K562 (cell line): ENCODE results near the gene TAF1B. TPM values are rescaled to one million over a fixed set of nuclear protein-coding genes. Genes with fewer than 3 reads are reported as not detected.
A peak's percentile ranks its signal among the peaks of the same experiment; 100 is the strongest.

ENCODE experiments used
- CTCF ChIP-seq, 3 experiments: IDR thresholded peaks in 2 of 3; conservative IDR thresholded peaks in 1 of 3; 2 replicates each; pipeline ENCODE4 v1.5.1; 2011 to 2012; ENCODE audit warnings: low read length in 3 of 3, mild to moderate bottlenecking in 3 of 3, control low read depth in 2 of 3, improper control_type of control experiment in 1 of 3, inconsistent platforms in 1 of 3, low read depth in 1 of 3, mixed read lengths in 1 of 3, moderate library complexity in 1 of 3; ENCODE audit not compliant: insufficient read depth in 2 of 3
- ETS2 ChIP-seq: IDR thresholded peaks from 2 replicates; pipeline ENCODE4 v1.6.1; 2016; ENCODE audit warnings: borderline replicate concordance, missing genetic modification characterization, mild to moderate bottlenecking, moderate library complexity, missing compliant biosample characterization; ENCODE audit not compliant: poor library complexity, severe bottlenecking
- GTF2E2 ChIP-seq: fragments of 200-800 bp; sonication (Bioruptor generic); IDR thresholded peaks from 2 replicates; pipeline ENCODE4 v1.6.1; 2016; ENCODE audit warnings: missing genetic modification characterization, missing compliant biosample characterization
- HDAC2 ChIP-seq: fragments of 450-650 bp; IDR thresholded peaks from 2 replicates; pipeline ENCODE4 v1.6.1; 2016; ENCODE audit warnings: mild to moderate bottlenecking
- HMG20B ChIP-seq: fragments of 250-450 bp; sonication (Bioruptor Pico); IDR thresholded peaks from 2 replicates; pipeline ENCODE4 v1.5.0; 2021; ENCODE audit warnings: mild to moderate bottlenecking
- LARP7 ChIP-seq: fragments of 450-650 bp; IDR thresholded peaks from 2 replicates; pipeline ENCODE4 v1.6.1; 2016
- PATZ1 ChIP-seq: fragments of 250-450 bp; sonication (Bioruptor Pico); IDR thresholded peaks from 2 replicates; pipeline ENCODE4 v1.5.0; 2020; ENCODE audit warnings: mild to moderate bottlenecking, borderline replicate concordance
- POLR2AphosphoS5 ChIP-seq: IDR thresholded peaks from 2 replicates; pipeline ENCODE4 v1.6.1; 2011; ENCODE audit warnings: mild to moderate bottlenecking, low read depth, low read length, moderate library complexity; ENCODE audit not compliant: control insufficient read depth, insufficient read depth
- RBFOX2 ChIP-seq: fragments of 200-400 bp; formaldehyde crosslinking; IDR thresholded peaks from 2 replicates; pipeline ENCODE4 v1.6.1; 2017; ENCODE audit warnings: low read depth, mild to moderate bottlenecking, low read length, moderate library complexity
- STAT5A ChIP-seq: IDR thresholded peaks from 2 replicates; pipeline ENCODE4 v1.6.1; 2012; ENCODE audit warnings: low read length, inconsistent platforms, borderline replicate concordance
- TFAM ChIP-seq: fragments of 250-450 bp; sonication (Bioruptor Pico); conservative IDR thresholded peaks from 2 replicates; pipeline ENCODE4 v1.5.0; 2021; ENCODE audit warnings: mild to moderate bottlenecking, moderate library complexity
- ZNF224 ChIP-seq: sonication (generic); formaldehyde crosslinking; IDR thresholded peaks from 2 replicates; pipeline ENCODE4 v1.8.0; 2022; ENCODE audit warnings: mild to moderate bottlenecking, missing genetic modification reagents
- ZNF280B ChIP-seq: fragments of 250-450 bp; sonication (Bioruptor Pico); IDR thresholded peaks from 2 replicates; pipeline ENCODE4 v1.5.1; 2021; ENCODE audit warnings: mild to moderate bottlenecking
- ZNF507 ChIP-seq: conservative IDR thresholded peaks from 2 replicates; pipeline ENCODE4 v1.6.1; 2017; ENCODE audit warnings: missing genetic modification characterization, missing compliant biosample characterization
- ZNF778 ChIP-seq: fragments of 450-650 bp; formaldehyde crosslinking; IDR thresholded peaks from 2 replicates; pipeline ENCODE4 v1.4.0; 2020; ENCODE audit warnings: mild to moderate bottlenecking, moderate library complexity
- polyA plus RNA-seq, 8 experiments: library from polyadenylated mRNA; depleted of rRNA in 4 of 8; stranded (reverse) in 5 of 8; unstranded in 3 of 8; fragments of >200 nt; fragmentation: Nextera tagmentation in 2 of 8; fragmentation: Illumina TruSeq in 1 of 8; extraction: Ambion mirVana in 2 of 8; extraction: Trizol in 1 of 8; gene quantifications; 2 replicates each; pipeline versions ENCODE4 v1.2.1 to v1.2.3, GENCODE V29; 2011 to 2014; ENCODE audit warnings: inconsistent platforms in 1 of 8, missing spikeins in 1 of 8
- total RNA-seq, 7 experiments: library from RNA; depleted of rRNA in 6 of 7; stranded (reverse); fragments of >200 nt in 6 of 7; fragmentation: Illumina TruSeq in 2 of 7; extraction: Trizol in 2 of 7; gene quantifications; 2 replicates each; pipeline versions ENCODE4 v1.2.1 to v1.2.3, GENCODE V29; 2011 to 2021; ENCODE audit warnings: low replicate concordance in 1 of 7
- TF ChIP-seq, protein P1 (sequence below): conservative IDR thresholded peaks from 2 replicates; pipeline ENCODE4 v1.6.1; 2011; ENCODE audit warnings: low read depth, mild to moderate bottlenecking, low read length; ENCODE audit not compliant: control insufficient read depth
- TF ChIP-seq, protein P2 (sequence below): fragments of 450-650 bp; IDR thresholded peaks from one replicate; pipeline ENCODE4 v1.6.1; 2018; ENCODE audit warnings: mild to moderate bottlenecking, moderate library complexity; ENCODE audit not compliant: partially characterized antibody
- TF ChIP-seq, protein P3 (sequence below): IDR thresholded peaks from 2 replicates; pipeline ENCODE4 v1.6.1; 2011; ENCODE audit not compliant: insufficient read length; ENCODE audit errors: extremely low read depth

TAF1B gene
- total and polyA plus RNA-seq, 9 of the 15 experiments (the other 6 are each of a cell fraction or from before 2014, with no cell fraction given) = 8.8 to 25.1 (median 17.3) TPM

GRCh38 chr2:9799729-9800632, 43.3 kb upstream of the TAF1B start (continued):
- no peak for TF ChIP-seq ZNF778 (CRISPR knock-in tag)
- no peak for TF ChIP-seq PATZ1
- TF ChIP-seq RBFOX2 = no peak
- TF ChIP-seq STAT5A = no peak
- no peak for TF ChIP-seq TFAM (CRISPR knock-in tag)
- TF ChIP-seq, protein P1, sequence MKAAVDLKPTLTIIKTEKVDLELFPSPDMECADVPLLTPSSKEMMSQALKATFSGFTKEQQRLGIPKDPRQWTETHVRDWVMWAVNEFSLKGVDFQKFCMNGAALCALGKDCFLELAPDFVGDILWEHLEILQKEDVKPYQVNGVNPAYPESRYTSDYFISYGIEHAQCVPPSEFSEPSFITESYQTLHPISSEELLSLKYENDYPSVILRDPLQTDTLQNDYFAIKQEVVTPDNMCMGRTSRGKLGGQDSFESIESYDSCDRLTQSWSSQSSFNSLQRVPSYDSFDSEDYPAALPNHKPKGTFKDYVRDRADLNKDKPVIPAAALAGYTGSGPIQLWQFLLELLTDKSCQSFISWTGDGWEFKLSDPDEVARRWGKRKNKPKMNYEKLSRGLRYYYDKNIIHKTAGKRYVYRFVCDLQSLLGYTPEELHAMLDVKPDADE = no peak
- TF ChIP-seq HMG20B (CRISPR knock-in tag) = no peak
- peak; percentile 86 for TF ChIP-seq HDAC2
- TF ChIP-seq, protein P2, sequence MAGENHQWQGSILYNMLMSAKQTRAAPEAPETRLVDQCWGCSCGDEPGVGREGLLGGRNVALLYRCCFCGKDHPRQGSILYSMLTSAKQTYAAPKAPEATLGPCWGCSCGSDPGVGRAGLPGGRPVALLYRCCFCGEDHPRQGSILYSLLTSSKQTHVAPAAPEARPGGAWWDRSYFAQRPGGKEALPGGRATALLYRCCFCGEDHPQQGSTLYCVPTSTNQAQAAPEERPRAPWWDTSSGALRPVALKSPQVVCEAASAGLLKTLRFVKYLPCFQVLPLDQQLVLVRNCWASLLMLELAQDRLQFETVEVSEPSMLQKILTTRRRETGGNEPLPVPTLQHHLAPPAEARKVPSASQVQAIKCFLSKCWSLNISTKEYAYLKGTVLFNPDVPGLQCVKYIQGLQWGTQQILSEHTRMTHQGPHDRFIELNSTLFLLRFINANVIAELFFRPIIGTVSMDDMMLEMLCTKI = no peak
- TF ChIP-seq ZNF224 (CRISPR knock-in tag) = no peak
- no peak for TF ChIP-seq GTF2E2 (tag)
- no peak for TF ChIP-seq POLR2AphosphoS5
- TF ChIP-seq ZNF507 = no peak
- no peak for TF ChIP-seq ZNF280B
- TF ChIP-seq ETS2 (tag) = no peak
- no peak for TF ChIP-seq LARP7
- TF ChIP-seq, protein P3, sequence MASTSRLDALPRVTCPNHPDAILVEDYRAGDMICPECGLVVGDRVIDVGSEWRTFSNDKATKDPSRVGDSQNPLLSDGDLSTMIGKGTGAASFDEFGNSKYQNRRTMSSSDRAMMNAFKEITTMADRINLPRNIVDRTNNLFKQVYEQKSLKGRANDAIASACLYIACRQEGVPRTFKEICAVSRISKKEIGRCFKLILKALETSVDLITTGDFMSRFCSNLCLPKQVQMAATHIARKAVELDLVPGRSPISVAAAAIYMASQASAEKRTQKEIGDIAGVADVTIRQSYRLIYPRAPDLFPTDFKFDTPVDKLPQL = no peak
- peak; percentile 98 to 99 (median 99) for TF ChIP-seq CTCF (IDR thresholded peaks at IDR 0.05 in 2 of 3, conservative IDR thresholded peaks at IDR 0.05 in 1 of 3; ENCODE audit: insufficient read depth in 2 of 3, low read depth in 1 of 3, low read length in 3 of 3)
